K562 (cell line): ENCODE measurements around the gene C18orf32. TPM values are rescaled to one million over a fixed set of nuclear protein-coding genes. Genes with fewer than 3 reads are reported as not detected.

ENCODE experiments used
- ATAC-seq: fragments of 200-7000 bp; cut with Tn5 transposase; 3 replicates; pipeline ENCODE4 v1.9.1; 2020; ENCODE audit warnings: moderate library complexity
- BruUV-seq: library from RNA; stranded (reverse); fragments of 400-500 nt; replicated peaks from 2 replicates; lab custom pipeline; 2021; lab: Mats Ljungman, UMichigan
- CTCF ChIA-PET: fragments of 300-600 bp; formaldehyde crosslinking; extraction: SDS; loops from one replicate; lab custom pipeline; 2021; ENCODE audit warnings: low intra/inter-chr PET ratio; lab: Yijun Ruan, JAX
- POLR2A ChIA-PET: fragments of 300-600, 350-650 bp; sonication (Branson Sonifier 250); formaldehyde crosslinking; extraction: SDS; loops from one replicate; lab custom pipeline; 2021; ENCODE audit warnings: antibody characterized with exemption, inconsistent platforms; lab: Yijun Ruan, JAX
- DNase-seq, 4 experiments: peaks; one replicate each; pipeline versions ENCODE4 v3.0.0 to v3.0.0-alpha.2; 2011 to 2018; ENCODE audit warnings: low spot score in 3 of 4, mixed read lengths in 3 of 4; ENCODE audit errors: extremely low read depth in 1 of 4
- FAIRE-seq: peaks from 2 replicates; lab custom pipeline; 2011; peaks lifted over from hg19 to GRCh38; lab: Jason Lieb, UNC
- H2AFZ ChIP-seq: 2 replicates; pipeline ENCODE4 v1.6.0; 2011; ENCODE audit warnings: low read depth, low read length, control low read depth, inconsistent platforms
- H3K27ac ChIP-seq: fragments of 200-600 bp; 3 replicates; pipeline ENCODE4 v1.8.0; 2011; ENCODE audit warnings: low read depth, mild to moderate bottlenecking, control low read depth, inconsistent platforms, low read length, moderate library complexity, mixed read lengths; ENCODE audit errors: extremely low read depth
- H3K27me3 ChIP-seq, 2 experiments: fragments of 300-600 bp in 1 of 2; 2 replicates in 1 of 2; 3 replicates in 1 of 2; pipeline versions ENCODE4 v1.6.0 to v1.8.0; 2011; ENCODE audit warnings: inconsistent platforms in 2 of 2, low read length in 2 of 2, mild to moderate bottlenecking in 1 of 2, mixed read lengths in 1 of 2, moderate library complexity in 1 of 2; ENCODE audit not compliant: control insufficient read depth in 2 of 2, insufficient read depth in 2 of 2
- H3K36me3 ChIP-seq: fragments of 300-600 bp; 3 replicates; pipeline ENCODE4 v1.8.0; 2011; ENCODE audit warnings: mild to moderate bottlenecking, low read length, inconsistent platforms; ENCODE audit not compliant: control insufficient read depth, insufficient read depth
- H3K4me1 ChIP-seq, 2 experiments: fragments of 200-600 bp in 1 of 2; replicated peaks in 1 of 2; 2 replicates in 1 of 2; 3 replicates in 1 of 2; pipeline versions ENCODE4 v1.5.1 to v1.8.0; 2011; ENCODE audit warnings: inconsistent platforms in 2 of 2, low read length in 2 of 2, mild to moderate bottlenecking in 1 of 2, mixed read lengths in 1 of 2, moderate library complexity in 1 of 2; ENCODE audit not compliant: control insufficient read depth in 2 of 2, insufficient read depth in 2 of 2
- H3K4me2 ChIP-seq: 2 replicates; pipeline ENCODE4 v1.6.1; 2011; ENCODE audit warnings: low read length, control low read depth, inconsistent platforms, mixed read lengths; ENCODE audit not compliant: insufficient read depth
- H3K4me3 ChIP-seq: fragments of 200-600 bp; sonication (generic), shearing (Covaris generic); 2 replicates; pipeline ENCODE4 v1.5.1; 2016; ENCODE audit warnings: control low read depth, inconsistent platforms
- H3K79me2 ChIP-seq: fragments of 200-600 bp; 3 replicates; pipeline ENCODE4 v1.8.0; 2011; ENCODE audit warnings: low read length, inconsistent platforms; ENCODE audit not compliant: control insufficient read depth, insufficient read depth
- H3K9ac ChIP-seq, 2 experiments: 2 replicates each; pipeline versions ENCODE4 v1.6.0 to v1.6.1; 2011; ENCODE audit warnings: low read depth in 2 of 2, low read length in 2 of 2, control low read depth in 1 of 2, inconsistent platforms in 1 of 2, mild to moderate bottlenecking in 1 of 2, mixed read lengths in 1 of 2; ENCODE audit not compliant: insufficient read depth in 1 of 2
- H3K9me1 ChIP-seq: one replicate; pipeline ENCODE4 v1.6.0; 2011; ENCODE audit warnings: inconsistent platforms, mild to moderate bottlenecking, low read length, moderate library complexity; ENCODE audit not compliant: control insufficient read depth, insufficient read depth
- H3K9me3 ChIP-seq: replicated peaks from 2 replicates; pipeline ENCODE4 v1.5.1; 2011; ENCODE audit warnings: low read depth, low read length, inconsistent platforms; ENCODE audit not compliant: control insufficient read depth, insufficient read depth
- H4K20me1 ChIP-seq: replicated peaks from 2 replicates; pipeline ENCODE4 v1.6.1; 2011; ENCODE audit warnings: low read length, inconsistent platforms, mixed read lengths; ENCODE audit not compliant: control insufficient read depth, insufficient read depth
- MCM5 ChIP-seq: fragments of 450-650 bp; IDR thresholded peaks from 2 replicates; pipeline ENCODE4 v1.6.1; 2016; ENCODE audit warnings: low read depth
- WHSC1 ChIP-seq: IDR thresholded peaks from one replicate; pipeline ENCODE4 v1.6.1; 2012; ENCODE audit warnings: low read length, control low read depth, inconsistent platforms
- ZBED1 ChIP-seq: IDR thresholded peaks from 2 replicates; pipeline ENCODE4 v1.6.1; 2014
- ZNF764 ChIP-seq: fragments of 250-450 bp; sonication (Bioruptor Pico); IDR thresholded peaks from 2 replicates; pipeline ENCODE4 v1.4.0; 2020; ENCODE audit warnings: low read depth, mild to moderate bottlenecking, moderate library complexity
- WGBS: fragments of 100-300 bp; shearing (Covaris generic); methylation state at CpG from one replicate; pipeline ENCODE4 v1.1.6; 2016; ENCODE audit warnings: low coverage, mixed read lengths; ENCODE audit not compliant: insufficient coverage; ENCODE audit errors: missing lambda C conversion rate; 5-methylcytosine and 5-hydroxymethylcytosine counted together
- in situ Hi-C: fragments of 300-500 bp; cut with MboI; formaldehyde crosslinking; loops from 4 replicates; pipeline ENCODE4 v1.15.0; 2018; ENCODE audit warnings: inconsistent platforms, mixed read lengths
- intact Hi-C: fragments of 100-400 bp; cut with micrococcal nuclease; formaldehyde crosslinking; loops from 2 replicates; pipeline ENCODE4 v1.14.2; 2022
- polyA plus RNA-seq, 8 experiments: library from polyadenylated mRNA; depleted of rRNA in 4 of 8; stranded (reverse) in 5 of 8; unstranded in 3 of 8; fragments of >200 nt; fragmentation: Nextera tagmentation in 2 of 8; fragmentation: Illumina TruSeq in 1 of 8; extraction: Ambion mirVana in 2 of 8; extraction: Trizol in 1 of 8; gene quantifications; 2 replicates each; pipeline versions ENCODE4 v1.2.1 to v1.2.3, GENCODE V29; 2011 to 2014; ENCODE audit warnings: inconsistent platforms in 1 of 8, missing spikeins in 1 of 8
- total RNA-seq, 7 experiments: library from RNA; depleted of rRNA in 6 of 7; stranded (reverse); fragments of >200 nt in 6 of 7; fragmentation: Illumina TruSeq in 2 of 7; extraction: Trizol in 2 of 7; gene quantifications; 2 replicates each; pipeline versions ENCODE4 v1.2.1 to v1.2.3, GENCODE V29; 2011 to 2021; ENCODE audit warnings: low replicate concordance in 1 of 7
- TF ChIP-seq, protein P1 (sequence below): fragments of 250-450 bp; sonication (Bioruptor Pico); IDR thresholded peaks from 2 replicates; pipeline ENCODE4 v1.5.0; 2021; ENCODE audit warnings: mild to moderate bottlenecking, moderate library complexity
- TF ChIP-seq, protein P2 (sequence below): IDR thresholded peaks from 3 replicates; pipeline ENCODE4 v1.6.1; 2011; ENCODE audit warnings: borderline replicate concordance, mild to moderate bottlenecking, moderate library complexity; ENCODE audit not compliant: insufficient read length; ENCODE audit errors: extremely low read depth
- TF ChIP-seq, protein P3 (sequence below): fragments of 250-450 bp; sonication (Bioruptor Pico); IDR thresholded peaks from 2 replicates; pipeline ENCODE4 v1.9.0; 2021; ENCODE audit warnings: mild to moderate bottlenecking

Gene C18orf32
- total and polyA plus RNA-seq, 9 of the 15 experiments (the other 6 are each of a cell fraction or from before 2014, with no cell fraction given), result 8.5 to 35.0 (median 20.4) TPM

DNA sequence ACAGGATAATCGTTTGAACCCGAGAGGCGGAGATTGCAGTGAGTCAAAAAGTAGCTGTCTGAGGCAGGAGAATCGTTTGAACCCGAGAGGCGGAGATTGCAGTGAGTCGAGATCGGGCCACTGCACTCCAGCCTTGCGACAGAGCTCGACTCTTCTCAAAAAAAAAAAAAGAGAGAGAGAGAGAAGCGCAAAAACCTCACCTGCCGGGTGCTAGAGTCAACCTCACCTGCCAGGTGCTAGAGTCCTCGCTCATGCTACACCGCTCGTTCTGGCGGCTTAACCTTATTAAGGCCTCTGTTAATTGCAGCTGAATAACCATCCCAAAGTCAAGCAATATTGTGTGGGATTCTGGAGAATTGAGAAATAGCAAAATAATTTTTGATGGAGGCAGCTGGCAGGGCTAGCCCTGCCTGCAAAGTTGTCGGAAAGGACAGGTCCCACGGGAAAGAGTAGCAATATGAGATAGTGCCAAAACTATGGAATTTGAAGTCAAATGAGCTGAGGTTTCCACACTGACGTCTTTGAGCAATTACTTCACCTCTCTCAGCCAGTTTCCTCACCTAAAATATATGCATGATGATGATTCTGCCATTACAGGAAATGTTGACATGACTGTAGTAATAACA, 25.9 kb downstream of the C18orf32 start:
- intact Hi-C loops (no loop called here), in situ Hi-C loops (no loop called here)
- Histone ChIP-seq H3K36me3 (no peaks in the 10 kb centered on the region), H3K4me3 (peak overlapping the region; percentile 92; the same call in 1 of the 2 replicates), H3K9me3 (no peaks in the 10 kb centered on the region), H3K4me2 (peak overlapping the region; percentile 81), H3K9ac (peak overlapping the region; percentile 78 to 96), H3K27me3 (no peaks in the 10 kb centered on the region), H4K20me1 (no peaks in the 10 kb centered on the region), H3K9me1 (no peaks in the 10 kb centered on the region), H3K4me1 (peaks cover 4 to 9% of the 10 kb centered on the region in 2 experiments; a peak in 4 of 5 replicates), H3K79me2 (peaks cover 37% of the 10 kb centered on the region), H3K27ac (peak overlapping the region; percentile 69; the same call in 1 of the 3 replicates), H2AFZ (peak overlapping the region; percentile 83)
- FAIRE-seq (peak; percentile 23), ATAC-seq (no peak; the same call in 2 of the 3 replicates), DNase-seq (no peak)
- POLR2A ChIA-PET, result interaction anchor here (0.8 to 1.2 kb wide), 3 partner anchors 11 to 249 kb away, joined by 3 to 4 read pairs (median 4); no protein-coding TSS in a partner anchor
- TSS peak; percentile 100 for BruUV-seq
- CTCF ChIA-PET, result no interaction called here
- WGBS, result 53% methylated on average over 15 of the region's 19 CpGs
- no peak for TF ChIP-seq ZNF764
- TF ChIP-seq, protein P1, sequence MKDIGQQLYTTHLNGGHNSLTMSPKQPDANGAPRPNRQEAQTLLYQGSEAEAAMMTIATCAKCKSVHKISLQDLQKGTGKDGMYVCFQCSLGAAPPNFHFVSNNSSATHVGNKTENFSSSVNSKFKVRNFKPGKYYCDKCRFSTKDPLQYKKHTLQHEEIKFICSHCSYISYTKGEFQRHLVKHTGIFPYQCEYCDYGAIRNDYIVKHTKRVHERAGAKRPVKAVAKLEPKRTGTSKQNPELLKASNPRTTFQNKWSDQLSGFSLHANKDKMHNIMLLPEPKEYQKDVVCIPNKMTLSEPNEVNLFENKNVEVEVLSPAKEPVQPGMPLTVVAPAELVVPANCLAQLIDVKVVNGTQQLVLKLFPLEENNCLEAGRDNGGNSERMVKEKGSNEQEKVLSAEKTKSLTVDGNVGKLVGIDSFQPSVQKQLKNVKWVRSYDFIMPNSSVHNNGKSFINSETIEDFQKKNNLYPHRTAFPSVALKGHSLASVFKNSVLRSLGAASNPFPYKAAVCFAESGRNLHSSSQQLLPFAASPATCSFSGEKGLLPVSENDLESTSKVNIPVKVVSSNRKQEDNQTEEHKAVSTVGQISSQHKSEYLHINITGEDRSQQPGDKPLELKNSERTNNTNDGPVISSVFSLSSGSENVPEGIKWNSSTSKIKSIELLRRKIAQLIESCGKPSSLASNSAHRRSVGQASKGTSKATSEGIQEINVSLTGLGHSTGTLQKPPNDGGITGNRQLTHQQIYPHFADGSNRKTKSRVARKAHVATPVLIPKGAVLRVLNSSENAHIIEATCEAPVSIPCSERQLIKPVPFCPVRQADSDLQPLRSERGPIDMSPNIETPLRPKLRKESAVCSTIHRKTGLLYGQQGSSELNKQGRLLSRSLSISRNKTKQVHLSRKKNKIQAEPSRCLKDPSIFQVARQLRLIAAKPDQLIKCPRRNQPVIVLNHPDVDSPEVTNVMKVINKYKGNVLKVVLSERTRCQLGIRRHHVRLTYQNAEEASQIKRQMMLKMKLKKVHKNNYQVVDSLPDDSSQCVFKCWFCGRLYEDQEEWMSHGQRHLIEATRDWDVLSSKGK (CRISPR knock-in tag), result no peak
- TF ChIP-seq, protein P2, sequence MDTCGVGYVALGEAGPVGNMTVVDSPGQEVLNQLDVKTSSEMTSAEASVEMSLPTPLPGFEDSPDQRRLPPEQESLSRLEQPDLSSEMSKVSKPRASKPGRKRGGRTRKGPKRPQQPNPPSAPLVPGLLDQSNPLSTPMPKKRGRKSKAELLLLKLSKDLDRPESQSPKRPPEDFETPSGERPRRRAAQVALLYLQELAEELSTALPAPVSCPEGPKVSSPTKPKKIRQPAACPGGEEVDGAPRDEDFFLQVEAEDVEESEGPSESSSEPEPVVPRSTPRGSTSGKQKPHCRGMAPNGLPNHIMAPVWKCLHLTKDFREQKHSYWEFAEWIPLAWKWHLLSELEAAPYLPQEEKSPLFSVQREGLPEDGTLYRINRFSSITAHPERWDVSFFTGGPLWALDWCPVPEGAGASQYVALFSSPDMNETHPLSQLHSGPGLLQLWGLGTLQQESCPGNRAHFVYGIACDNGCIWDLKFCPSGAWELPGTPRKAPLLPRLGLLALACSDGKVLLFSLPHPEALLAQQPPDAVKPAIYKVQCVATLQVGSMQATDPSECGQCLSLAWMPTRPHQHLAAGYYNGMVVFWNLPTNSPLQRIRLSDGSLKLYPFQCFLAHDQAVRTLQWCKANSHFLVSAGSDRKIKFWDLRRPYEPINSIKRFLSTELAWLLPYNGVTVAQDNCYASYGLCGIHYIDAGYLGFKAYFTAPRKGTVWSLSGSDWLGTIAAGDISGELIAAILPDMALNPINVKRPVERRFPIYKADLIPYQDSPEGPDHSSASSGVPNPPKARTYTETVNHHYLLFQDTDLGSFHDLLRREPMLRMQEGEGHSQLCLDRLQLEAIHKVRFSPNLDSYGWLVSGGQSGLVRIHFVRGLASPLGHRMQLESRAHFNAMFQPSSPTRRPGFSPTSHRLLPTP, result peak; percentile 41
- TF ChIP-seq ZBED1, result no peak
- no peak for TF ChIP-seq MCM5
- TF ChIP-seq, protein P3, sequence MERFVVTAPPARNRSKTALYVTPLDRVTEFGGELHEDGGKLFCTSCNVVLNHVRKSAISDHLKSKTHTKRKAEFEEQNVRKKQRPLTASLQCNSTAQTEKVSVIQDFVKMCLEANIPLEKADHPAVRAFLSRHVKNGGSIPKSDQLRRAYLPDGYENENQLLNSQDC, result no peak
- no peak for TF ChIP-seq WHSC1
